GM12865 (cell line): ENCODE measurements around the gene PRUNE2.

Source experiments
- DNase-seq: peaks from one replicate; pipeline ENCODE4 v3.0.0; 2010; ENCODE audit warnings: low read depth
- H3K4me3 ChIP-seq: 2 replicates; pipeline ENCODE4 v1.5.1; 2011; ENCODE audit warnings: mild to moderate bottlenecking, low read depth, low read length, control low read depth
- TF ChIP-seq, protein P1 (sequence below): IDR thresholded peaks from 2 replicates; pipeline ENCODE4 v1.5.1; 2011; ENCODE audit warnings: low read length, control low read depth, low read depth, inconsistent platforms; ENCODE audit not compliant: insufficient read depth; ENCODE audit errors: missing control alignments

PRUNE2 gene

GRCh38 chr9:76697554-76697953, 208.4 kb downstream of the PRUNE2 start:
- H3K4me3 ChIP-seq, result no peak overlapping the region
- DNase-seq, result no peak
- TF ChIP-seq, protein P1, sequence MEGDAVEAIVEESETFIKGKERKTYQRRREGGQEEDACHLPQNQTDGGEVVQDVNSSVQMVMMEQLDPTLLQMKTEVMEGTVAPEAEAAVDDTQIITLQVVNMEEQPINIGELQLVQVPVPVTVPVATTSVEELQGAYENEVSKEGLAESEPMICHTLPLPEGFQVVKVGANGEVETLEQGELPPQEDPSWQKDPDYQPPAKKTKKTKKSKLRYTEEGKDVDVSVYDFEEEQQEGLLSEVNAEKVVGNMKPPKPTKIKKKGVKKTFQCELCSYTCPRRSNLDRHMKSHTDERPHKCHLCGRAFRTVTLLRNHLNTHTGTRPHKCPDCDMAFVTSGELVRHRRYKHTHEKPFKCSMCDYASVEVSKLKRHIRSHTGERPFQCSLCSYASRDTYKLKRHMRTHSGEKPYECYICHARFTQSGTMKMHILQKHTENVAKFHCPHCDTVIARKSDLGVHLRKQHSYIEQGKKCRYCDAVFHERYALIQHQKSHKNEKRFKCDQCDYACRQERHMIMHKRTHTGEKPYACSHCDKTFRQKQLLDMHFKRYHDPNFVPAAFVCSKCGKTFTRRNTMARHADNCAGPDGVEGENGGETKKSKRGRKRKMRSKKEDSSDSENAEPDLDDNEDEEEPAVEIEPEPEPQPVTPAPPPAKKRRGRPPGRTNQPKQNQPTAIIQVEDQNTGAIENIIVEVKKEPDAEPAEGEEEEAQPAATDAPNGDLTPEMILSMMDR, result no peak

DNA sequence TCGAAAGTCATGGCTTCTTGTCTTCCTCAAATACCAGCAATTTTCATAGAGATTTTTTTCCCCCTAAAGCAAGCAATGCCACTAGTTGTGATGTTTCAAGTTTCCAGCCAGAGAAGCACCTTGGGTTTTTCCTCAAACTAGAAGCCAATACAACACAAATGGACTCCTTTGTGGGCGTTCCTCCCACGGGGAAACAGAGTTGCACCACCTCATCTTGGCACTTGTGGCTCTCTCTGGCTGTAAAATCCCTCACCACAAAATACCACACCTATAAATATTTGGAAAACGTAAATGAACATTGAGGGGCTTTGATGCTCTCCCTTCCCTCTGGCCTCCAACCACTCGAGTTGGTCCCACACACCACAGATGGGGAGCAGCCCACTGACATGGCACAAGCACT, 208.8 kb downstream of the PRUNE2 start:
- H3K4me3 ChIP-seq, result no peak overlapping the region
- TF ChIP-seq, protein P1, result no peak
- no peak for DNase-seq

DNA sequence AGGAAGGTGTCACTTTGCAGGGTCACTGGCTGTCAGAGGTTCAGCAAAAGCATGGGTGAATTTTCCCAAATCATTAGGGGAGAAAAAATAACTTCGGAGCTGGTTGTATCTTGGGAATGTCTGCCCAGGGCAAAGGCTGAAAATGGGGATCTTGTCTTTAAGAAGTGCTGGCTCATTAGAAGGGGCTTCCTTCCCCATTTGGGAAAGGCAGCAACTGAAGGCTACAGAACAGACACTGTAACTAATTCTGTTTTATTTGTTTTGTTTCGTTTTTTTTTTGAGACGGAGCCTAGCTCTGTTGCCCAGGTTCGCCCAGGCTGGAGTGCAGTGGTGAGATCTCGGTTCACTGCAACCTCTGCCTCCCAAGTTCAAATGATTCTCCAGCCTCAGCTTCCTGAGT, 212.0 kb downstream of the PRUNE2 start:
- no peak overlapping the region for H3K4me3 ChIP-seq
- TF ChIP-seq, protein P1, result no peak
- DNase-seq, result no peak

DNA sequence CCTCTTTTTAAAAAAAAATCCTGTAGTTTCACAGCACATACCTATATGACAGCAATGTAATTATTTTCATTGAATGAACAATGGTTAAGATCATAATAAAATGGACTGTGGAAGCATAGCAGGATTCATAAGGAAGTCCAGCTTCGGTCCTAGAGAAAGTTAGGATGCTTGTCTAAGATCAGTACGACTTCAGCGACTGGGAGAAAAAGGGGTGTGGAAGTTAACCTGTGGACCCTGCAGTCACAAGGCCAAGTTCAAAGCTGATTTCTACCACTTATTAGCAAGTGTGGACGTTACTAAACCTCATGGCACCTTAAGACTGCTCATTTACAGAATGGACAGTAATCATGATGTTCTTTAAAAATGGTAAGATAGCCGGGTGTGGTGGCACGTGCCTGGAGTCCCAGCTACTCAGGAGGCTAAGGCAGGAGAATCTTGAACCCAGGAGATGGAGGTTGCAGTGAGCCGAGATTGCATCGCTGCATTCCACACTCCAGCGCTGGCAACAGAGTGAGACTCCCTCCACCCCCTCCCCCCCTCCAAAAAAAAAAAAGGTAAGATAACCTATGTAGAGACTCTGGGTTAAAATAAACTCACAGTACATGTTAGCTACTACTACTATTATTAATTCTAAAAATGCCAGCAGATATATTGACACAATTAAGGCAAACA, 213.3 kb downstream of the PRUNE2 start:
- TF ChIP-seq, protein P1, result no peak
- H3K4me3 ChIP-seq, result no peak overlapping the region
- DNase-seq, result no peak

DNA sequence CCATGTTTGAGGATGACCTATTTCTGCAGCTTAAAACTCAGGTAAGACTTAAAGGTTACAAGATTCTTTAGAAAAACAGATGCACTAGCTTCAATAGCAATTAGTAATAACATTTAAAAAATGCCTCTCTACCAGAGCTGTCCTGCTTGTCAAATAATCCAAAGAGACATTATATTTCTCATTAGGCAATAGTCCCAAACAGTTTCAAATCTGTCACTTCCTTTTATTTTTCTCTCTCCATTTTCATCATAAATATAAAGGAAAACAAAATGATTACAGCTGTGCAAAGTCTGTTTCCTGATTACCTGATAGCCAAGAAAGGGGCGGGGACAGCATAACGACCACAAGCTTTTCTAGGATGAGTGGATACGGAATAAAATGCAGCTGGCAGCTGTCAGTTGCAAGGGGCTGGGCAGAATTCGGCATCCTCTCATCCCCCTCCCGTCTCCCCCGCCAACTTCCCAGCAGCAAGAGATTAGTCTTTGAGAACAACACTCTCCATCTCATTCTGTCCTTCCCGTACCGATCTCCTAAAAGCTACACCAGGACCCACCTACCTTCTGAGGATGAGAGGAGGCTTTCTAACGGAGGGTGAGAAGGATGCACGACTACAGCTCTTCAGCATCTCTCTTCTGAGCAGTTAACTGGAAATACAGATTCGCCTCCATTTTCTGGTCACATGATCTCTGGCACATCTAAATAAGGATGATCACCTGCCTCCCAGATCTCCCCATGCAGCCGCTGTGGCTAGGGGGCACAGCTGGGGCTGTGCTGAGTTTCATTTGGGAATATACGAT, 214.2 kb downstream of the PRUNE2 start:
- DNase-seq, result no peak
- TF ChIP-seq, protein P1, result no peak
- no peak overlapping the region for H3K4me3 ChIP-seq

DNA sequence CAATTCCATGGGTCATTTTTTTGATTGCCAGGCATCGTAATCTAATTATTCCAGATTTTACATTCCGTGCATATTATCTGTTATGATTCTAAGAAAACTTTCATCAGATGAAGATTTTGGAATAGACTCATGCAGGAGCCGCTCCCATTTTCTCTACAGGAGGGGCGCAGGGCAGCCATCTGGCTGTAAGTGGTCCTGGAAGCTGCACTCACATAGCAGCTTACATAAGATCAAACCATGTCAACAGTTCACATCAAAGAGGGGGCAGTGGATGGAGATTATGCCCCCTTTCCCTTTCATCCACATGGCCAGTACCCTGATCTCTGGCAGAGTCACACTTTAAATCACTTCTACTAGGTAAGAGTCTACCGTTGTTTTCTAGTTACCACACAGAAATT, 214.9 kb downstream of the PRUNE2 start:
- TF ChIP-seq, protein P1, result no peak
- no peak overlapping the region for H3K4me3 ChIP-seq
- no peak for DNase-seq
